IPS-11a (cell line): Measurements from ENCODE around the gene NIPAL4.

ENCODE experiments used
- H3K4me3 ChIP-seq: one replicate; pipeline ENCODE4 v1.5.1; 2013; ENCODE audit warnings: low read depth, low read length, control low read depth

The NIPAL4 gene

GRCh38 chr5:157513182-157513581 is 53.2 kb downstream of the NIPAL4 start:
- no peak overlapping the region for H3K4me3 ChIP-seq

GRCh38 chr5:157514974-157515373 is 55.0 kb downstream of the NIPAL4 start:
- H3K4me3 ChIP-seq = no peak overlapping the region

DNA sequence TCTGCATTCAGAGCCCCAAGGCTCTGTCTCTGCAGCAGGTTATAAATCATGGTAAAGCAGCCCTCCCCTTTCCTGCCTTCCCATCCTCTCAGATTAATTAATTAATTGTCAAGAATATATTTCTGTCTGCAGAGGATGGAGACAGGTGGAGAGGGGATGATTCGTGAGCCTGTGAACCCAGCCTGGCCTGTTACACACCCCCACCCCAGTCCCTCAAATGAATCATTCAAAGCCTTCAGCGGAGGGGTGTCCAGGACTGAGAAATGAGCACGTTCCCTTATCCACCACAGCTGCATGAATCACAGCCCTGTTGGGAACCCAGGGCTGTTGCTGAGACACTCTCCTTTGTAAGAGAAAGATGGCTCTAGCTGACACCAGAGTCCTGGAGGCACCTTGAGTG is 56.0 kb downstream of the NIPAL4 start:
- no peak overlapping the region for H3K4me3 ChIP-seq

- no peak overlapping the region for H3K4me3 ChIP-seq
These were observed 56.8 kb downstream of the NIPAL4 start for GRCh38 chr5:157516626-157517325.

- no peak overlapping the region for H3K4me3 ChIP-seq
These were observed 59.0 kb downstream of the NIPAL4 start for GRCh38 chr5:157518963-157519362.

GRCh38 chr5:157519579-157520253 is 59.7 kb downstream of the NIPAL4 start:
- H3K4me3 ChIP-seq = no peak overlapping the region

DNA sequence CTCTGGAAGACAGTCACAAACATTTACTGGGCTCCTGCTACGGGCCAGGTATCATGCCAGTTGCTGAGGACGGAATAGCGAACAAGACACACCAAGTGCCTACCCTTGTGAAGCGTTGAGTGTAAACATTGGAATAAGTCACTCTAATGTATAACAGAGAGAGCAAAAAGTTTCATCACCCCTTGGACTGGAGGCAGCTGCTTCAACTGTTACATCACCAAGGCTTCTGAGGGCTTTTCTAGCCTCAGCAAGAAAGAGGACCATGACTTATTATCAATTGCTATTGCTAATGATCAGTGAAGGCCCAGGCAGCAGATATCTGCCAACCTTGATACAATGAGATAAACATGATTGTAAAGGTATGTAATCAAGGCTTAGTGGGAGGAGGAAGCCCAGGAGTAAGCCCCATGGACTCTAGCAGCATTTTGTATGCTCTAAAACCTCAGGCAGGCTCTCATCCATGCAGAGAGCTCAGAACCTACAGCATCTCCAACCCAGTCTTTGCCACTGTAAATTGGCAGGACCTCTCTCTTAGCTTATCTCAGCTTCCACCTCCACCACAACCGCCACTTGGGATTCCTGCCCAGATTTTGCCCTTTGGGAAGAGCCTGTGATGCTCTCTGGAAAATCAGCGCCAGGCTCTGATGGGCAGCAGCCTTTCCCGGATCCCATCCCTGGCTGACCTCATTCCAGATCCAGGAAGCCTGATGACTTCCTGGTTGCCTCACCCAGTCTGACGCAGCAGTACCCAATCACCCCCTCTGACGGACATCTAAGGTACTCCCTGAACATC is 61.1 kb downstream of the NIPAL4 start:
- no peak overlapping the region for H3K4me3 ChIP-seq

- no peak overlapping the region for H3K4me3 ChIP-seq
These were observed 61.7 kb downstream of the NIPAL4 start for GRCh38 chr5:157521704-157522029.

- H3K4me3 ChIP-seq = no peak overlapping the region
These were observed 64.0 kb downstream of the NIPAL4 start for GRCh38 chr5:157523976-157524375.
